Sigmoid colon (tissue), 7 donors: Measurements from ENCODE around the gene ORMDL3. TPM values are rescaled to one million over a fixed set of nuclear protein-coding genes. Genes with fewer than 3 reads are reported as not detected.
A peak's percentile ranks its signal among the peaks of the same experiment; 100 is the strongest.

ENCODE experiments used
- DNase-seq: peaks from one replicate; pipeline ENCODE4 v3.0.0-alpha.2; 2019
- H3K27ac ChIP-seq, 4 donors: fragments of 200-600 bp; sonication (generic); one replicate each; pipeline ENCODE4 v1.5.1; 2016 to 2019; ENCODE audit warnings: mild to moderate bottlenecking in 1 of 4
- H3K27me3 ChIP-seq, 3 donors: fragments of 200-600 bp; sonication (generic); one replicate each; pipeline ENCODE4 v1.5.1; 2019; ENCODE audit warnings: mild to moderate bottlenecking in 1 of 3
- H3K36me3 ChIP-seq, 4 donors: fragments of 200-600 bp; sonication (generic); one replicate each; pipeline ENCODE4 v1.5.1; 2016 to 2019
- H3K4me1 ChIP-seq, 4 donors: fragments of 200-600 bp; sonication (generic); one replicate each; pipeline ENCODE4 v1.5.1; 2017 to 2019
- H3K4me3 ChIP-seq, 4 donors: fragments of 200-600 bp; sonication (generic); one replicate each; pipeline ENCODE4 v1.5.1; 2017 to 2019; ENCODE audit warnings: mild to moderate bottlenecking in 2 of 4, moderate library complexity in 1 of 4
- H3K9me3 ChIP-seq, 4 donors: fragments of 200-600 bp in 3 of 4; sonication (generic) in 3 of 4; one replicate each; pipeline versions ENCODE4 v1.5.1 to v1.6.1; 2013 to 2019
- EP300 ChIP-seq, 4 donors: sonication (generic); formaldehyde crosslinking; IDR thresholded peaks; one replicate each; pipeline ENCODE4 v1.6.1; 2017; ENCODE audit warnings: antibody characterized with exemption in 4 of 4
- POLR2A ChIP-seq, 2 donors: fragments of 450-650 bp; IDR thresholded peaks; one replicate each; pipeline ENCODE4 v1.6.1; 2016; ENCODE audit warnings: antibody characterized with exemption in 2 of 2, mild to moderate bottlenecking in 2 of 2, moderate library complexity in 2 of 2
- POLR2AphosphoS5 ChIP-seq, 4 donors: sonication (generic); formaldehyde crosslinking; IDR thresholded peaks; one replicate each; pipeline ENCODE4 v1.6.1; 2017; ENCODE audit warnings: antibody characterized with exemption in 4 of 4
- WGBS, 2 donors: extraction: QIAGEN DNeasy Blood & Tissue Kit; methylation state at CpG; one replicate each; pipeline ENCODE4 v1.1.7; 2013; 5-methylcytosine and 5-hydroxymethylcytosine counted together
- intact Hi-C: fragments of 100-400 bp; cut with DNase I; formaldehyde crosslinking; loops from one replicate; pipeline ENCODE4 v1.15.1; 2023
- polyA plus RNA-seq, 3 donors: library from polyadenylated mRNA; stranded (reverse); fragments of 200-250 nt; gene quantifications; one replicate each; pipeline ENCODE4 v1.2.3, GENCODE V29; 2013
- total RNA-seq, 4 donors: library from RNA; depleted of rRNA; stranded (reverse); fragments of >200 nt; gene quantifications; one replicate each; pipeline ENCODE4 v1.1.0, GENCODE V29; 2016
- TF ChIP-seq, protein P1 (sequence below), 4 experiments: fragments of 450-650 bp in 3 of 4; fragments of 200-600 bp in 1 of 4; IDR thresholded peaks; one replicate each; pipeline ENCODE4 v1.5.1; 2016 to 2019; ENCODE audit warnings: antibody characterized with exemption in 4 of 4, mild to moderate bottlenecking in 3 of 4, moderate library complexity in 2 of 4
- donor health status: healthy with polysubstance abuse.
- donor health status: Bipolar disorder and iron deficiency.
- donor health status: healthy.

The ORMDL3 gene
- total and polyA plus RNA-seq, 7 donors: 39.0 to 72.9 (median 50.8) TPM

DNA sequence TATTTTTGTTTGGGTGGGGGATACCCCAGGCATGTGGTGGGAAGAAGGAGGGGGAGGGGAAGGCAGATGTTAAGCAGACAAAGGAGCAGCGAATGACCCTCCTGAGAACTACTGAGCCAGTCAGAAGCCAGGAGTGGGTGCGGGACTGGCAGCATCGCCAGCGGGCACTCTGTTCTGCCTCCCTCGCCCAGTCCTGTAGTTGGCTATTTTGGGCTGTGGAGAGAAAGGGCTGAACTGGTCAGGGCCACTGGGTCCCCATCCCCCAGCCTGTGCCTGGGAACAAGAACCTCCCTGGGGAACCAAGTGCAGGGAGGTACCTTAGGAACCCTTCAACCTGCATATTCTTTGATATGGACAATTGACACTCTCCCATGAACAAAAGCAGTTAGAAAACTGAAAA, 6.5 kb upstream of the ORMDL3 start:
- Histone ChIP-seq H3K27me3 (no peaks in the 10 kb centered on the region), H3K36me3 (no peaks in the 10 kb centered on the region), H3K4me1 (peaks cover 0 to 11% (median 5%) of the 10 kb centered on the region in 4 donors), H3K4me3 (no peak overlapping the region), H3K9me3 (no peaks in the 10 kb centered on the region), H3K27ac (no peak overlapping the region)
- DNase-seq: no peak
- TF ChIP-seq, protein P1, sequence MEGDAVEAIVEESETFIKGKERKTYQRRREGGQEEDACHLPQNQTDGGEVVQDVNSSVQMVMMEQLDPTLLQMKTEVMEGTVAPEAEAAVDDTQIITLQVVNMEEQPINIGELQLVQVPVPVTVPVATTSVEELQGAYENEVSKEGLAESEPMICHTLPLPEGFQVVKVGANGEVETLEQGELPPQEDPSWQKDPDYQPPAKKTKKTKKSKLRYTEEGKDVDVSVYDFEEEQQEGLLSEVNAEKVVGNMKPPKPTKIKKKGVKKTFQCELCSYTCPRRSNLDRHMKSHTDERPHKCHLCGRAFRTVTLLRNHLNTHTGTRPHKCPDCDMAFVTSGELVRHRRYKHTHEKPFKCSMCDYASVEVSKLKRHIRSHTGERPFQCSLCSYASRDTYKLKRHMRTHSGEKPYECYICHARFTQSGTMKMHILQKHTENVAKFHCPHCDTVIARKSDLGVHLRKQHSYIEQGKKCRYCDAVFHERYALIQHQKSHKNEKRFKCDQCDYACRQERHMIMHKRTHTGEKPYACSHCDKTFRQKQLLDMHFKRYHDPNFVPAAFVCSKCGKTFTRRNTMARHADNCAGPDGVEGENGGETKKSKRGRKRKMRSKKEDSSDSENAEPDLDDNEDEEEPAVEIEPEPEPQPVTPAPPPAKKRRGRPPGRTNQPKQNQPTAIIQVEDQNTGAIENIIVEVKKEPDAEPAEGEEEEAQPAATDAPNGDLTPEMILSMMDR (IDR thresholded peaks at IDR 0.05): no peak
- TF ChIP-seq POLR2AphosphoS5 (IDR thresholded peaks at IDR 0.05) (no peak), EP300 (IDR thresholded peaks at IDR 0.05) (no peak), POLR2A (IDR thresholded peaks at IDR 0.05) (no peak)
- intact Hi-C loops: no loop called here
- 88 to 96% methylated on average over 5 of the region's 5 CpGs for WGBS, 2 donors

DNA sequence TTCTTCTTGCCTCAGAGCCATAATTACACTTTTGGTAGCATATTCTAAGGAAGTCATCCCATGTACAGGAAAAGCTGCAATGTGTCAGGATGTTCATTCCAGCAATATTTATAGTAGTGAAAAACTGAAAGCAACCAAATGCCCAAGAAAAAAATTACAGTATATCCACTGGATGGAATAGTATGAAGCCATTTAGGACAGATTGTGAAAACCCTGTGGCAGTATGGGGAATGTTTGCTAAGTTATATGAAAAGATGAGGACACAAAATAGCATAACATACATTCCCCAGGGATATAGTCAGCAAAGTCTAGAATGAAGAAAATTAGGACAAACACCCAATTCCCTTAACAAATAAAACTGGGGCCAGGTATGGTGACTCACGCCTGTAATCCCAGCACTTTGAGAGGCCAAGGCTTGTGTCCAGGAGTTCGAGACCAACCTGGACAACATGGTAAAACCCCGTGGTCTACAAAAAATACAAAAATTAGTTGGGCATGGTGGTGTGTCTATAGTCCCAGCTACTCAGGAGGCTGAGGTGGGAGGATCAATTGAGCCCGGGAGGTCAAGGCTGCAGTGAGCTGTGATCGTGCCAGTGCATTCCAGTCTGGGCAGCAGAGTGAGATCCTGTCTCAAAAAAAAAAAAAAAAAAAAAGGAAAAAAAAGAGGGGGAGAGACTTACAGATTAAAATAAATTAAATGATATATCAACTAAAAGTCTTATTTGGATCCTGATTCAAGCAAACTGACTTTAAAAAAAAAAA, 2.4 kb upstream of the ORMDL3 start:
- Histone ChIP-seq H3K4me3 (no peak overlapping the region), H3K27ac (peak overlapping the region; percentile 89 to 92 (median 90)), H3K4me1 (peaks cover 0 to 40% (median 33%) of the 10 kb centered on the region in 4 donors), H3K36me3 (no peaks in the 10 kb centered on the region), H3K9me3 (no peaks in the 10 kb centered on the region), H3K27me3 (no peaks in the 10 kb centered on the region)
- WGBS, 2 donors: 94 to 95% methylated on average over 5 of the region's 5 CpGs
- no peak for DNase-seq
- intact Hi-C loops: loop anchor here (2.0 to 5.0 kb wide), 3 partner anchors 21 to 173 kb away; partner anchors contain the start of gene PSMD3
- no peak for TF ChIP-seq EP300 (IDR thresholded peaks at IDR 0.05)
- no peak for TF ChIP-seq POLR2AphosphoS5 (IDR thresholded peaks at IDR 0.05)
- TF ChIP-seq, protein P1 (IDR thresholded peaks at IDR 0.05): no peak
- TF ChIP-seq POLR2A (IDR thresholded peaks at IDR 0.05): no peak

DNA sequence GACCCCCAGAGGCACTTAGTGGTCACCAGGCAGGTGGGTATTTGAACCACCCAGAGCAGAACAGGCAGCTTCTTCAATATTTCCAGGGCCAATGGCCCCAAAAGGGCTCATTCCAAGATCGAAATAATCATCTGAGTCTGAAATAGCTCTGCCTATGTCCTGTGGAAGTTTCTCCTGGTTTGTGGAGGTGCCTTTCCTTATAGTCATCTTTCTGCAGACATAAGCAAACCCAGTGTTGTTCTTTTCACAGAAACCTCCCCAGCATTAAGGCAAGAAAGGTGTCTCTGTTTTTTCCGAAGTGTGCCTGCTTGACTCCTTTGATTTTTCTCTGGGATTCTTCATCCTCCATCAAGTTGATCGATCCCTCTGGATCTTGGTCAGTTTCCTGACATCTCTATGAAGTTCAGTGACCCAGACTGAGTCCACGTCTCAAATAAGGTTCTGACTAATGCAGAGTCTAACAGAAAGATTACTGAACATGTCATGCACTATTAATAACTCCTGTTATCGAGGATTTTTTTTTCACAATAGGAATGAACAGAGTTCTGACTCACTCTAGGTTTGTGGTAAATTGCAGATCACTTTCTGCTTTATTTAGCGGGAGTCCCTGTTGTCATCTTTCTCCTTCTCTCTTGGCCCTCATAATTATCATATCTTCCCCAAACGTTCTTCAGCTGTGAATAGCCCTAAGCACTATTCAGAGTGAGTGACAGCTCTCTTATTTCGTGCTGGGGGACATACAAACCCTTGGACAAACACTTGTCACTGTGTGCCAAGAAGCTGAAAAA, 1.7 kb upstream of the ORMDL3 start:
- H3K4me1 ChIP-seq: peaks cover 0 to 46% (median 33%) of the 10 kb centered on the region in 4 donors

More for the DNA sequence above, 1.7 kb upstream of the ORMDL3 start:
- TF ChIP-seq EP300 (IDR thresholded peaks at IDR 0.05): no peak
- TF ChIP-seq POLR2A (IDR thresholded peaks at IDR 0.05): no peak
- TF ChIP-seq POLR2AphosphoS5 (IDR thresholded peaks at IDR 0.05): peak in 2 of 4 donors; percentile 11 to 53
- TF ChIP-seq, protein P1 (IDR thresholded peaks at IDR 0.05): no peak
- H3K9me3 ChIP-seq: no peaks in the 10 kb centered on the region
- WGBS, 2 donors: 75 to 80% methylated on average over 8 of the region's 8 CpGs
- DNase-seq: no peak
- peaks cover 0 to under 1% (median 0%) of the 10 kb centered on the region in 4 donors for H3K36me3 ChIP-seq
- H3K27me3 ChIP-seq: no peaks in the 10 kb centered on the region
- H3K4me3 ChIP-seq: peak overlapping the region in 1 of 4 donors; percentile 93
- intact Hi-C loops: loop anchor here (2.0 to 5.0 kb wide), 3 partner anchors 22 to 172 kb away; partner anchors contain the start of gene PSMD3
- H3K27ac ChIP-seq: peak overlapping the region; percentile 89 to 92 (median 90)
